MM.1S (cell line): ENCODE results near the gene RIC8A.

Experiments
- CTCF ChIP-seq: fragments of 300-600 bp; sonication (generic); IDR thresholded peaks from 2 replicates; pipeline ENCODE4 v1.5.1; 2016; ENCODE audit warnings: antibody characterized with exemption, low read length, mixed read lengths
- EZH2 ChIP-seq: fragments of 300-600 bp; sonication (generic); optimal IDR thresholded peaks from 2 replicates; pipeline ENCODE3; 2017; ENCODE audit warnings: low read depth, mild to moderate bottlenecking, antibody characterized with exemption, low read length, mixed read lengths
- EZH2phosphoT487 ChIP-seq: fragments of 300-600 bp; sonication (generic); IDR thresholded peaks from 2 replicates; pipeline ENCODE4 v1.6.1; 2018; ENCODE audit warnings: antibody characterized with exemption, low read length

- TF ChIP-seq EZH2 (no peak), CTCF (no peak), EZH2phosphoT487 (no peak)
Observed at GRCh38 chr11:199004-199581, 8.4 kb upstream of the RIC8A start.
